Measurements from ENCODE around the gene ABCA1.
"Not testable (repeated sequence)": the region's sequence is repeated elsewhere in the genome, so short reads cannot be mapped to it uniquely, and the experiment has no call there.

ABCA1 gene

DNA sequence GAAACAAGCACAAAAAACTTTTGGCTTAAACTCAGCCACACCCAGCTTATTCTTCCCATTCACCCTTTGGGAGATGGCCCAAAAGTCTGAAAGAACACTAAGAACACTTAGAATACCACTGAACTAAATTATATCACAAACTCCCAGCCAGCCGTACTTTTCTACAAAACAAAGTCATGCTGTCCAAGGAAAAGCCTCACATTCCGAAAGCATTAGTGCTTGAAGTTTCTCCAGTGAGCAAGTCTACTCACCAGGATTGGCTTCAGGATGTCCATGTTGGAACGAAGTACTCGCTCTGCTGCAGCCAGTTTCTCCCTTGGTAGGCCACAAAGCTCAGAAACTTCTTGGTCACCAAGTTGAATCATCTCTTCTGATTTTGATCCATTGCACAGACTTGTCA lies 69.7 kb downstream of the ABCA1 start:
- H3K9ac ChIP-seq (ENCODE audit: low read length in 2 of 2): no peak overlapping the region
- H3K9me3 ChIP-seq (ENCODE audit: control insufficient read depth in 2 of 2, low read length in 2 of 2): no peaks in the 10 kb centered on the region
- no peaks in the 10 kb centered on the region for H3K27me3 ChIP-seq (ENCODE audit: control insufficient read depth in 1 of 2, insufficient read depth in 2 of 2, low read length in 2 of 2)
- H3K36me3 ChIP-seq (ENCODE audit: control insufficient read depth in 2 of 2, insufficient read depth in 2 of 2, low read length in 2 of 2): peaks cover 22 to 29% of the 10 kb centered on the region in 2 donors
- H3K4me3 ChIP-seq (ENCODE audit: low read length in 2 of 2): no peak overlapping the region
- peaks cover 12% of the 10 kb centered on the region for H3K4me1 ChIP-seq (ENCODE audit: control insufficient read depth, insufficient read depth, low read length)
- no peak overlapping the region for H3K27ac ChIP-seq (ENCODE audit: low read length)

DNA sequence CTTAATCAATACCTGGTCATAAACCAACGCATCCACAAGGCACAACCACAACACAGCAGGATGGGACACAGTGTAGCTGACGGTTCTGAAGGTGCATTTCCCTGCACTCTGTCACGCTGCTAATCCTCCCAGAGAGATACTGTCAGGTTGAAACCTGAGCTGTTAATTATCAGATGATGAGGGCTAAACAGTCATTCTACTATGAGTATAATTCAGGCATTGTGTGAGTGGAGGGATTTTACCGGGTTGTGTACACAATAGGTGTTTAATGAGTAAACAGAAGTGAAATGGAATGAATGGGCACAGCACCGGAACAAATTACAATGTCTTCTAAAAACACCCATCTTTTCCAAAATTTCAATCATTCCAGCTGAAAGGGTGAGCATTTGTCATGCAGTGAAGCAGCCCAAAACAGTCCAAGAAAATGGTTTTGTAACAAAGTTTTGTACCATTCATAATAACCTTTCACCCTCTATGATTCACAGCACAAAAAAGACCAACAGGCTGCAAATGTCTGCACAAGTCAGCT lies 71.5 kb downstream of the ABCA1 start:
- H3K4me3 ChIP-seq (ENCODE audit: low read length in 2 of 2): no peak overlapping the region
- peaks cover 9% of the 10 kb centered on the region for H3K4me1 ChIP-seq (ENCODE audit: control insufficient read depth, insufficient read depth, low read length)
- H3K9me3 ChIP-seq (ENCODE audit: control insufficient read depth in 2 of 2, low read length in 2 of 2): no peaks in the 10 kb centered on the region
- H3K27me3 ChIP-seq (ENCODE audit: control insufficient read depth in 1 of 2, insufficient read depth in 2 of 2, low read length in 2 of 2): no peaks in the 10 kb centered on the region
- peaks cover 30 to 32% of the 10 kb centered on the region in 2 donors for H3K36me3 ChIP-seq (ENCODE audit: control insufficient read depth in 2 of 2, insufficient read depth in 2 of 2, low read length in 2 of 2)
- H3K9ac ChIP-seq (ENCODE audit: low read length in 2 of 2): no peak overlapping the region
- no peak overlapping the region for H3K27ac ChIP-seq (ENCODE audit: low read length)

DNA sequence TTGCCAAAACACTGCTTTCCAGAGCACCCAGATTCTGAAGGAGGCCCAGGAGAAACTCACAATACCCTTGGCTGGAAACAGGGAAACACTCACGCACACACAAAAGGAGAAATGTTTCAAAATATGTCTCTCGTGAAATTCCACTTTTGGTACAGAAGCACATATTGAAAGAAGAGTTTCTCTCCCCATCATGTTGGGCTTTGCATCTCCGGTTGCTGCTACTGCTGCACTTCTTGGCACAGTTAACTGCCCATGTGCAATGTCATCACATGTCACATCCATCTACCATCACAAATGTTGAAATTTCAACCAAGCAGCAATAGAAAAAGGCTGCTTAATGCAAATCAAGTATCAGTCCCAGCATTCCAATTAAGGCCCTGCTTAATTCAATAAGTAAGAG lies 72.1 kb downstream of the ABCA1 start:
- H3K4me1 ChIP-seq (ENCODE audit: control insufficient read depth, insufficient read depth, low read length): peaks cover 9% of the 10 kb centered on the region
- no peak overlapping the region for H3K27ac ChIP-seq (ENCODE audit: low read length)
- H3K4me3 ChIP-seq (ENCODE audit: low read length in 2 of 2): no peak overlapping the region
- no peak overlapping the region for H3K9ac ChIP-seq (ENCODE audit: low read length in 2 of 2)
- no peaks in the 10 kb centered on the region for H3K9me3 ChIP-seq (ENCODE audit: control insufficient read depth in 2 of 2, low read length in 2 of 2)
- H3K36me3 ChIP-seq (ENCODE audit: control insufficient read depth in 2 of 2, insufficient read depth in 2 of 2, low read length in 2 of 2): peaks cover 25 to 32% of the 10 kb centered on the region in 2 donors
- H3K27me3 ChIP-seq (ENCODE audit: control insufficient read depth in 1 of 2, insufficient read depth in 2 of 2, low read length in 2 of 2): no peaks in the 10 kb centered on the region

DNA sequence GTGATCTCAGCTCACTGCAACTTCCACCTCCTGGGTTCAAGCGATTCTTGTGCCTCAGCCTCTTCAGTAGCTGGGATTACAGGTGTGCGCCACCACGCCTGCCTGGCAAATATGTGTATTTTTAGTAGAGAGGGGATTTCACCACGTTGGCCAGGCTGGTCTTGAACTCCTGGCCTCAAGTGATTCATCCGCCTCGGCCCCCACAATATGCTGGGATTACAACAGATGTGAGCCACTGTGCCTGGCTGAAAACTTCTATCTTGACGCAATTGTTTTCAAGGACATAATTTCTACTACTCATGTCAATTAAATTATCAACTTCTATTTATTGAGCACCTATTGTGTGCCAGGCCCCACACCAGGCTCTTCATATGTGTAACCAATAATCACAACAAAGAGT lies 72.7 kb downstream of the ABCA1 start:
- H3K4me1 ChIP-seq (ENCODE audit: control insufficient read depth, insufficient read depth, low read length); H3K9me3 ChIP-seq (ENCODE audit: control insufficient read depth in 2 of 2, low read length in 2 of 2); H3K9ac ChIP-seq (ENCODE audit: low read length in 2 of 2); H3K27me3 ChIP-seq (ENCODE audit: control insufficient read depth in 1 of 2, insufficient read depth in 2 of 2, low read length in 2 of 2); H3K27ac ChIP-seq (ENCODE audit: low read length); H3K4me3 ChIP-seq (ENCODE audit: low read length in 2 of 2): not testable (repeated sequence)
- H3K36me3 ChIP-seq (ENCODE audit: control insufficient read depth in 2 of 2, insufficient read depth in 2 of 2, low read length in 2 of 2): peaks cover 25 to 32% of the 10 kb centered on the region in 2 donors

DNA sequence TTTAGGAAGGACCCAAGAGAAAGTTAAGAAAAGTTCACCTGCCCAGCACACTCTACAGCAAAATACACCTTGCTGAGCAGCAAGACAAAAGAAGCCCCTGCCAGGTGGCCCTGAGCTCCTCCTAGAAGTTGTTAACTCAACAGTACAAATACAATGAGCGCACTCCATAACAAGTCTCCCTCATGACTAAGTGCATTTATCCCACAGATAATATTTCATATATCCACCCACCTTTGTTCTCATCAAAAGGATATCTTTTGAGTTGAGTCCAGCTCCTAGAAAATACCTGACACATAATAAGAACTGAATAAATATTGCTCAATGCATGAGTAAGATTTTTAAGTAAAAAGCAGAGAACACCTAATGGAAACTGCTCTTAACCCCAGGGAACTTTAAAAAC lies 73.3 kb downstream of the ABCA1 start:
- Histone ChIP-seq H3K4me3 (ENCODE audit: low read length in 2 of 2) (no peak overlapping the region), H3K27me3 (ENCODE audit: control insufficient read depth in 1 of 2, insufficient read depth in 2 of 2, low read length in 2 of 2) (no peaks in the 10 kb centered on the region), H3K36me3 (ENCODE audit: control insufficient read depth in 2 of 2, insufficient read depth in 2 of 2, low read length in 2 of 2) (peaks cover 25 to 32% of the 10 kb centered on the region in 2 donors), H3K9ac (ENCODE audit: low read length in 2 of 2) (no peak overlapping the region), H3K9me3 (ENCODE audit: control insufficient read depth in 2 of 2, low read length in 2 of 2) (no peaks in the 10 kb centered on the region), H3K4me1 (ENCODE audit: control insufficient read depth, insufficient read depth, low read length) (peaks cover 9% of the 10 kb centered on the region), H3K27ac (ENCODE audit: low read length) (no peak overlapping the region)

DNA sequence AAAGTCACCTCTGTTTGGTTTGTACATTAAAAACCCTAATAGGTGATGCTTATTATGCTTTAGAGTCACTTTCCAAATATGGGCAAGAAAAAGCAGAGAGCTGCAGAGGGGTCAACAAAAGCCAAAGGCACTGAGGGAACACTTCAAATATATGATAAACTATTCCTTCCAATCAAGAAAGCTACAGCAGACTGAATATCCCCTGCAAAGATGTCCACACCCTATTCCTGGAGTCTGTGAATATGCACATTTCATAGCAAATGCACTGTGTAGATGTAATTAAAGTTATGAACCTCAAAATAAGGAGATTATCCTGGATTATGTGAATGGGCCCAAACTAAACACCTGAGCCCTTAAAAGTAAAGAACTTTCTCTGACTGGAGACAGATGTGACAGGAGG lies 74.3 kb downstream of the ABCA1 start:
- Histone ChIP-seq H3K27ac (ENCODE audit: low read length) (no peak overlapping the region), H3K9ac (ENCODE audit: low read length in 2 of 2) (no peak overlapping the region)

DNA sequence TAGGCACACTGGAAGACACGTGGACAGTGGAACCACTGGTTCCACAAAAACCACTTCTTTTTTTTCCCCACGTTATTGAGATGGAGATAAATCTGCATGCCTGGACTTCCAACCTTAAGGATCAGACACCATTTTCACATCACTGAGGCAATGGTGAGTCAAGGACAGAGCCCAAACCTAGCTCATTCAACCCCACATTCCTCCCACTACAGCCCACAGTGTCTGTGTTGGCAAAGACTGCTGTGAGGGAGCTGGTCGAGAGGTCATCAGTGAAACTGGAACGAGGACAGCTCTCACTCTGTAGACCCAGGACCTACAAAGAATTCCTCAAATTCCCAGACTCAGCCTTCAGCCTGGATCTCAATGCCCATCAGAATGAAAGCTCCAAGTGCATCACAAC lies 74.8 kb downstream of the ABCA1 start:
- H3K4me1 ChIP-seq (ENCODE audit: control insufficient read depth, insufficient read depth, low read length): peaks cover 5% of the 10 kb centered on the region
- H3K4me3 ChIP-seq (ENCODE audit: low read length in 2 of 2): no peak overlapping the region
- H3K9ac ChIP-seq (ENCODE audit: low read length in 2 of 2): no peak overlapping the region
- H3K9me3 ChIP-seq (ENCODE audit: control insufficient read depth in 2 of 2, low read length in 2 of 2): no peaks in the 10 kb centered on the region
- peaks cover 17 to 20% of the 10 kb centered on the region in 2 donors for H3K36me3 ChIP-seq (ENCODE audit: control insufficient read depth in 2 of 2, insufficient read depth in 2 of 2, low read length in 2 of 2)
- no peak overlapping the region for H3K27ac ChIP-seq (ENCODE audit: low read length)
- H3K27me3 ChIP-seq (ENCODE audit: control insufficient read depth in 1 of 2, insufficient read depth in 2 of 2, low read length in 2 of 2): no peaks in the 10 kb centered on the region

More for the DNA sequence above, 74.3 kb downstream of the ABCA1 start:
- H3K4me1 ChIP-seq (ENCODE audit: control insufficient read depth, insufficient read depth, low read length): peaks cover 5% of the 10 kb centered on the region
- no peak overlapping the region for H3K4me3 ChIP-seq (ENCODE audit: low read length in 2 of 2)
- peaks cover 22 to 25% of the 10 kb centered on the region in 2 donors for H3K36me3 ChIP-seq (ENCODE audit: control insufficient read depth in 2 of 2, insufficient read depth in 2 of 2, low read length in 2 of 2)
- H3K9me3 ChIP-seq (ENCODE audit: control insufficient read depth in 2 of 2, low read length in 2 of 2): no peaks in the 10 kb centered on the region
- H3K27me3 ChIP-seq (ENCODE audit: control insufficient read depth in 1 of 2, insufficient read depth in 2 of 2, low read length in 2 of 2): no peaks in the 10 kb centered on the region

DNA sequence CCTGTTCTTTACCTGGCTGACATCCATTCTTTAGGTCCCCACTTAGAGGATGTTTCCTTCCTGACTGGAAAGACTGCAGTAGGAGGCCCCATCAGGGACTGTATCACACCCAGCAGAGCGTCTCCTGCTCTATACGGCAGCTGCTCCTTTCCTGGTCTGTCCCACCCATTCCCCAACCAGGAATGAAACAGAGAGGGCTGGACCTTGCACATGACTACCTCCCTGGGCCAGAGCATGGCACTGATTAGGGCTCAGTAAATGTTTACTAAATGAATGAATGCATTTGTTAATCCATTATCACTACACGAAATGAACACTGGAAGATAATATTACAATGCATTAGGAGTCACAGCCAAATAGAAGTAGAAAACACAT lies 76.4 kb downstream of the ABCA1 start:
- H3K9ac ChIP-seq (ENCODE audit: low read length in 2 of 2): no peak overlapping the region
- H3K27ac ChIP-seq (ENCODE audit: low read length): no peak overlapping the region
- no peak overlapping the region for H3K4me3 ChIP-seq (ENCODE audit: low read length in 2 of 2)
- peaks cover 16 to 18% of the 10 kb centered on the region in 2 donors for H3K36me3 ChIP-seq (ENCODE audit: control insufficient read depth in 2 of 2, insufficient read depth in 2 of 2, low read length in 2 of 2)
- no peaks in the 10 kb centered on the region for H3K9me3 ChIP-seq (ENCODE audit: control insufficient read depth in 2 of 2, low read length in 2 of 2)
- H3K27me3 ChIP-seq (ENCODE audit: control insufficient read depth in 1 of 2, insufficient read depth in 2 of 2, low read length in 2 of 2): no peaks in the 10 kb centered on the region
- peaks cover 2% of the 10 kb centered on the region for H3K4me1 ChIP-seq (ENCODE audit: control insufficient read depth, insufficient read depth, low read length)

DNA sequence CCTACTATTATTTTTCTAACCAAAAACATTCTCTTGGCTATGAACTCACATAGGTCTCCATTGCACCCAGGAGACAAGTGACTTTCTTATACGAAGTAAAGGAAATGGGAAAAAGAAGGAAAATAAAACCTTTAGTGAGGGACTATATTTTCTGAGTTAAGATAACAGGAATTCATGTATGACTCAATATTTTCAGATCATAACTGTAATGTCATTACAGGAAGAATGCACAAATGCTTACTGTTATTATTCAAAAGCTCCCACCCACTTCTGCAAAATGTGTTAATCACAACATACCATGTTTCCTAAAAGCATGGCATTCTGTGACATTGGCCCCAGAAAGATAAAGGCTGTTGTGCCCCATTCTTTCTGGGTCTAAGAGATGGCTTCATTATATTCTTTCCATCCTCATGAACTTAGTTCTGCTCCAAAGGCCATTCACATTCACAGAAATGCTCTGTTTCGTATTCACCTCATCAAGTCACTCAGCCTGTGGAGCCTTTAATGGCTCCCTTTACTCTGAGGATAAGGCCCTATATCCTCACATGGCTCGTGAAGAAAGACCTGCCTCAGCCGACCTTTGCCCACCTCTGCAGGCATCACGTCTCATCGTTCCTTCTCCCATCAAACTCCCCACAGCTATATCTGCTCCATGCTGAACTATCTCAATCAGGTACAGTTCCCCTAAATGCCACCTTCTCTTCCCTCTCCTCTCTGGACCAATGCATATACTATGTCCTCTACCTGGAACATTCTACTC lies 77.0 kb downstream of the ABCA1 start:
- no peaks in the 10 kb centered on the region for H3K27me3 ChIP-seq (ENCODE audit: control insufficient read depth in 1 of 2, insufficient read depth in 2 of 2, low read length in 2 of 2)
- H3K27ac ChIP-seq (ENCODE audit: low read length): no peak overlapping the region
- H3K9me3 ChIP-seq (ENCODE audit: control insufficient read depth in 2 of 2, low read length in 2 of 2): no peaks in the 10 kb centered on the region
- no peak overlapping the region for H3K9ac ChIP-seq (ENCODE audit: low read length in 2 of 2)
- no peak overlapping the region for H3K4me3 ChIP-seq (ENCODE audit: low read length in 2 of 2)
- H3K36me3 ChIP-seq (ENCODE audit: control insufficient read depth in 2 of 2, insufficient read depth in 2 of 2, low read length in 2 of 2): peaks cover 12 to 14% of the 10 kb centered on the region in 2 donors
- peaks cover 2% of the 10 kb centered on the region for H3K4me1 ChIP-seq (ENCODE audit: control insufficient read depth, insufficient read depth, low read length)

DNA sequence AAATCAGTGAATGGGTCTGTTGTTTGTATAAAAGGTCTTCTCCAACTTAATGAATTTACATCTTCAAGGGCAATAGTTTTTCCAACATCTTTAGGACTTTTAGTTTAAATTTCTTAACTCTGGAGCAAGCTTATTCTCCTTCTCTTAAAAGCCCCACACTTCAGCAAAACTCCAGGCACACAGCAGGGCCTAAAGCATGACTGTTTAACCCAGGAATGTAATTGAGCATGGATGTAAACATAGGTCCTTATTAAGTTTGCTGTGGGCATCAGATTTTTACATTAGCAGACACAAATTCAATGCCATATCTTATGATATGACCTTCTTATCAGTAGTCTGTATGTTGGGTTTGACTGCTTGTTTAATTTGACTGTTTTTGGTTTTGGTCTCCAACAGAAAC lies 78.9 kb downstream of the ABCA1 start:
- Histone ChIP-seq H3K4me1 (ENCODE audit: control insufficient read depth, insufficient read depth, low read length) (no peaks in the 10 kb centered on the region), H3K27ac (ENCODE audit: low read length) (no peak overlapping the region), H3K27me3 (ENCODE audit: control insufficient read depth in 1 of 2, insufficient read depth in 2 of 2, low read length in 2 of 2) (no peaks in the 10 kb centered on the region), H3K4me3 (ENCODE audit: low read length in 2 of 2) (no peak overlapping the region), H3K9ac (ENCODE audit: low read length in 2 of 2) (no peak overlapping the region), H3K9me3 (ENCODE audit: control insufficient read depth in 2 of 2, low read length in 2 of 2) (no peaks in the 10 kb centered on the region), H3K36me3 (ENCODE audit: control insufficient read depth in 2 of 2, insufficient read depth in 2 of 2, low read length in 2 of 2) (peaks cover 14 to 16% of the 10 kb centered on the region in 2 donors)

DNA sequence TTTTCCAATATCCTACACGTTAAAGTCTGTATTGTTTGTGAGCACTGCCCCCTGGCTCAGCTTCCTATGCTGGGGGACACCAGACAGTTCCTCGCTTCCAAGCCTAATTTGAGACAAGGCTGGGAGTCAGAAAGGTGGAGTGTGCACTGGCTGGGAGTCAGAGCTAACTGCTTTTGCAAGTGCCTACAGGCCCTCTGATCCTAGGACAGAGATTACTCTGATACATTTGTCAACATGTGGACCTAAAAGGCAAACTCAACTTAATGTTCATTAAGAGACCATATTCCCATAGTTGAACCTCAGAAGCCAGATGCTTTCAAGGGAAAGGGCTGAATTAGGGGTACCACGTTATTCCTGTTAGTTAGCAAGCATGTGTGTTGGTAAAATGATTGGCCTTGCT lies 83.2 kb downstream of the ABCA1 start:
- H3K4me3 ChIP-seq (ENCODE audit: low read length in 2 of 2): no peak overlapping the region
- H3K27me3 ChIP-seq (ENCODE audit: control insufficient read depth in 1 of 2, insufficient read depth in 2 of 2, low read length in 2 of 2): no peaks in the 10 kb centered on the region
- H3K9ac ChIP-seq (ENCODE audit: low read length in 2 of 2): no peak overlapping the region
- H3K36me3 ChIP-seq (ENCODE audit: control insufficient read depth in 2 of 2, insufficient read depth in 2 of 2, low read length in 2 of 2): peaks cover 26 to 29% of the 10 kb centered on the region in 2 donors
- H3K27ac ChIP-seq (ENCODE audit: low read length): no peak overlapping the region
- no peaks in the 10 kb centered on the region for H3K9me3 ChIP-seq (ENCODE audit: control insufficient read depth in 2 of 2, low read length in 2 of 2)
- no peaks in the 10 kb centered on the region for H3K4me1 ChIP-seq (ENCODE audit: control insufficient read depth, insufficient read depth, low read length)
